K562 (cell line): Measurements from ENCODE around the gene HINT3. TPM values are rescaled to one million over a fixed set of nuclear protein-coding genes. Genes with fewer than 3 reads are reported as not detected.
A peak's percentile ranks its signal among the peaks of the same experiment; 100 is the strongest.

Source experiments
- BCOR ChIP-seq: fragments of 450-650 bp; IDR thresholded peaks from 2 replicates; pipeline ENCODE4 v1.6.1; 2016
- CHAMP1 ChIP-seq: fragments of 450-650 bp; IDR thresholded peaks from 2 replicates; pipeline ENCODE4 v1.6.1; 2016; ENCODE audit warnings: mild to moderate bottlenecking
- GABPA ChIP-seq: fragments of 200-800 bp; sonication (Bioruptor generic); conservative IDR thresholded peaks from 2 replicates; pipeline ENCODE4 v1.6.1; 2016; ENCODE audit warnings: low read depth, missing genetic modification characterization, missing compliant biosample characterization
- HNRNPK ChIP-seq: fragments of 200-400 bp; formaldehyde crosslinking; IDR thresholded peaks from one replicate; pipeline ENCODE4 v1.6.1; 2018; ENCODE audit warnings: mild to moderate bottlenecking, low read depth, low read length; ENCODE audit not compliant: poor library complexity, severe bottlenecking
- MAX ChIP-seq: sonication (generic); formaldehyde crosslinking; IDR thresholded peaks from 2 replicates; pipeline ENCODE4 v1.9.0; 2022; ENCODE audit warnings: mild to moderate bottlenecking, missing genetic modification reagents
- MTA3 ChIP-seq: fragments of 450-650 bp; formaldehyde crosslinking; IDR thresholded peaks from 2 replicates; pipeline ENCODE4 v1.6.1; 2017; ENCODE audit warnings: mild to moderate bottlenecking, borderline replicate concordance
- MYBL2 ChIP-seq, 2 experiments: fragments of 450-650 bp in 1 of 2; sonication (generic) in 1 of 2; formaldehyde crosslinking in 1 of 2; IDR thresholded peaks; 2 replicates each; pipeline versions ENCODE4 v1.6.1 to v1.8.1; 2017 to 2022; ENCODE audit warnings: borderline replicate concordance in 1 of 2, inconsistent platforms in 1 of 2, low read depth in 1 of 2, mild to moderate bottlenecking in 1 of 2, missing genetic modification reagents in 1 of 2, moderate library complexity in 1 of 2
- POLR2AphosphoS2 ChIP-seq: IDR thresholded peaks from 2 replicates; pipeline ENCODE4 v1.6.1; 2012; ENCODE audit warnings: low read length, improper control_type of control experiment
- RNF2 ChIP-seq: sonication (generic); IDR thresholded peaks from 2 replicates; pipeline ENCODE4 v1.6.1; 2016
- SAP30 ChIP-seq: fragments of 200-600 bp; sonication (generic); IDR thresholded peaks from 2 replicates; pipeline ENCODE4 v1.6.1; 2012; ENCODE audit warnings: borderline replicate concordance, low read depth, mild to moderate bottlenecking, moderate library complexity, low read length, control low read depth, inconsistent platforms; ENCODE audit not compliant: insufficient read depth, poor library complexity, severe bottlenecking
- SREBF1 ChIP-seq: fragments of 150-350 bp; IDR thresholded peaks from 2 replicates; pipeline ENCODE4 v1.6.1; 2014; ENCODE audit warnings: antibody characterized with exemption, low read depth, low read length, borderline replicate concordance
- TARDBP ChIP-seq: fragments of 450-650 bp; IDR thresholded peaks from 2 replicates; pipeline ENCODE4 v1.6.1; 2016
- USF2 ChIP-seq: sonication (generic); formaldehyde crosslinking; IDR thresholded peaks from 2 replicates; pipeline ENCODE4 v1.5.0; 2020; ENCODE audit warnings: missing genetic modification reagents
- ZKSCAN8 ChIP-seq: fragments of 200-800 bp; sonication (Bioruptor generic); IDR thresholded peaks from 2 replicates; pipeline ENCODE4 v1.6.1; 2016; ENCODE audit warnings: missing genetic modification characterization, missing compliant biosample characterization
- ZNF274 ChIP-seq: IDR thresholded peaks from 2 replicates; pipeline ENCODE4 v1.6.1; 2011; ENCODE audit warnings: low read depth, mild to moderate bottlenecking, low read length, moderate library complexity, borderline replicate concordance
- ZNF507 ChIP-seq: conservative IDR thresholded peaks from 2 replicates; pipeline ENCODE4 v1.6.1; 2017; ENCODE audit warnings: missing genetic modification characterization, missing compliant biosample characterization
- ZNF76 ChIP-seq: fragments of 250-450 bp; sonication (Bioruptor Pico); IDR thresholded peaks from 2 replicates; pipeline ENCODE4 v1.4.0; 2020; ENCODE audit warnings: mild to moderate bottlenecking, moderate library complexity, borderline replicate concordance
- polyA plus RNA-seq, 8 experiments: library from polyadenylated mRNA; depleted of rRNA in 4 of 8; stranded (reverse) in 5 of 8; unstranded in 3 of 8; fragments of >200 nt; fragmentation: Nextera tagmentation in 2 of 8; fragmentation: Illumina TruSeq in 1 of 8; extraction: Ambion mirVana in 2 of 8; extraction: Trizol in 1 of 8; gene quantifications; 2 replicates each; pipeline versions ENCODE4 v1.2.1 to v1.2.3, GENCODE V29; 2011 to 2014; ENCODE audit warnings: inconsistent platforms in 1 of 8, missing spikeins in 1 of 8
- total RNA-seq, 7 experiments: library from RNA; depleted of rRNA in 6 of 7; stranded (reverse); fragments of >200 nt in 6 of 7; fragmentation: Illumina TruSeq in 2 of 7; extraction: Trizol in 2 of 7; gene quantifications; 2 replicates each; pipeline versions ENCODE4 v1.2.1 to v1.2.3, GENCODE V29; 2011 to 2021; ENCODE audit warnings: low replicate concordance in 1 of 7

Gene HINT3
- total and polyA plus RNA-seq, 9 of the 15 experiments (the other 6 are each of a cell fraction or from before 2014, with no cell fraction given): 1.4 to 16.6 (median 10.8) TPM

GRCh38 chr6:125956506-125957390 is at the start of gene HINT3 (continued):
- TF ChIP-seq CHAMP1: peak; percentile 99
- no peak for TF ChIP-seq ZNF274
- no peak for TF ChIP-seq POLR2AphosphoS2
- peak; percentile 95 for TF ChIP-seq TARDBP
- TF ChIP-seq ZKSCAN8 (CRISPR knock-in tag): peak; percentile 50; the same call in 1 of the 2 replicates
- no peak for TF ChIP-seq ZNF76 (CRISPR knock-in tag)
- no peak for TF ChIP-seq USF2
- peak; percentile 74 for TF ChIP-seq SREBF1
- TF ChIP-seq MTA3: peak; percentile 96
- no peak for TF ChIP-seq ZNF507 (tag)
- TF ChIP-seq HNRNPK: no peak
- TF ChIP-seq MAX (CRISPR knock-in tag): peak; percentile 87
- peak; percentile 48; the same call in 1 of the 2 replicates for TF ChIP-seq BCOR
- no peak for TF ChIP-seq SAP30
- TF ChIP-seq GABPA: peak; percentile 42; the same call in 1 of the 2 replicates
- peak; percentile 65; the same call in 1 of the 2 replicates for TF ChIP-seq MYBL2 (IDR thresholded peaks at IDR 0.05; ENCODE audit: low read depth)
- TF ChIP-seq MYBL2 (CRISPR knock-in tag; IDR thresholded peaks at IDR 0.05; ENCODE audit: borderline replicate concordance): no peak
- TF ChIP-seq RNF2: peak; percentile 87
